T-helper 1 cell treated with Interleukin-12 subunit alpha and Interleukin-12 subunit beta and Interleukin-4 antibody, amounts not matched to agents 30 μg/mL and 1 μg/mL, for 36 hours (primary cell): Measurements from ENCODE around the gene MRPL39.

Experiments used
- H3K27ac Mint-ChIP-seq: one replicate; pipeline ENCODE4 v1.8.0; 2021; ENCODE audit warnings: mild to moderate bottlenecking, mixed read lengths
- H3K27me3 Mint-ChIP-seq: one replicate; pipeline ENCODE4 v1.8.0; 2021; ENCODE audit warnings: low read depth, mixed read lengths
- H3K36me3 Mint-ChIP-seq: one replicate; pipeline ENCODE4 v1.8.0; 2021; ENCODE audit warnings: low read depth, mixed read lengths
- H3K4me1 Mint-ChIP-seq: one replicate; pipeline ENCODE4 v1.8.0; 2021; ENCODE audit warnings: low read depth, mixed read lengths
- H3K4me3 Mint-ChIP-seq: one replicate; pipeline ENCODE4 v1.8.0; 2021; ENCODE audit warnings: mild to moderate bottlenecking, moderate library complexity, mixed read lengths
- H3K9me3 Mint-ChIP-seq: one replicate; pipeline ENCODE4 v1.8.0; 2021; ENCODE audit warnings: mixed read lengths

Gene MRPL39

GRCh38 chr21:25555492-25555891, 51.8 kb downstream of the MRPL39 start:
- no peak overlapping the region for H3K4me3 Mint-ChIP-seq
- peaks cover 12% of the 10 kb centered on the region for H3K4me1 Mint-ChIP-seq
- H3K27me3 Mint-ChIP-seq: no peaks in the 10 kb centered on the region
- H3K36me3 Mint-ChIP-seq: no peaks in the 10 kb centered on the region
- H3K9me3 Mint-ChIP-seq: peaks cover 8% of the 10 kb centered on the region
- no peak overlapping the region for H3K27ac Mint-ChIP-seq

GRCh38 chr21:25552856-25553255, 54.4 kb downstream of the MRPL39 start:
- Mint-ChIP-seq H3K4me1 (peaks cover 6% of the 10 kb centered on the region), H3K27ac (no peak overlapping the region), H3K27me3 (no peaks in the 10 kb centered on the region), H3K36me3 (no peaks in the 10 kb centered on the region), H3K4me3 (no peak overlapping the region), H3K9me3 (peaks cover 8% of the 10 kb centered on the region)

- no peak overlapping the region for H3K27ac Mint-ChIP-seq
- H3K9me3 Mint-ChIP-seq: peaks cover 8% of the 10 kb centered on the region
- H3K27me3 Mint-ChIP-seq: no peaks in the 10 kb centered on the region
- peaks cover 6% of the 10 kb centered on the region for H3K4me1 Mint-ChIP-seq
- H3K36me3 Mint-ChIP-seq: no peaks in the 10 kb centered on the region
- no peak overlapping the region for H3K4me3 Mint-ChIP-seq
Measured at GRCh38 chr21:25551569-25551968, 55.7 kb downstream of the MRPL39 start.

- no peaks in the 10 kb centered on the region for H3K36me3 Mint-ChIP-seq
- peak overlapping the region; percentile 3 for H3K27ac Mint-ChIP-seq
- no peaks in the 10 kb centered on the region for H3K27me3 Mint-ChIP-seq
- H3K4me1 Mint-ChIP-seq: peaks cover 6% of the 10 kb centered on the region
- peaks cover 8% of the 10 kb centered on the region for H3K9me3 Mint-ChIP-seq
- no peak overlapping the region for H3K4me3 Mint-ChIP-seq
Measured at GRCh38 chr21:25550352-25551120, 56.7 kb downstream of the MRPL39 start.

- Mint-ChIP-seq H3K27ac (no peak overlapping the region), H3K9me3 (peaks cover 19% of the 10 kb centered on the region), H3K27me3 (no peaks in the 10 kb centered on the region), H3K4me3 (no peak overlapping the region), H3K4me1 (no peaks in the 10 kb centered on the region), H3K36me3 (peaks cover 8% of the 10 kb centered on the region)
Measured at GRCh38 chr21:25541042-25541441, 66.2 kb downstream of the MRPL39 start.

- Mint-ChIP-seq H3K27ac (no peak overlapping the region), H3K9me3 (peaks cover 22% of the 10 kb centered on the region), H3K4me3 (no peak overlapping the region), H3K36me3 (peaks cover 8% of the 10 kb centered on the region), H3K27me3 (no peaks in the 10 kb centered on the region), H3K4me1 (no peaks in the 10 kb centered on the region)
Measured at GRCh38 chr21:25539606-25540005, 67.7 kb downstream of the MRPL39 start.

GRCh38 chr21:25537174-25537573, 70.1 kb downstream of the MRPL39 start:
- no peak overlapping the region for H3K4me3 Mint-ChIP-seq
- no peak overlapping the region for H3K27ac Mint-ChIP-seq
- H3K9me3 Mint-ChIP-seq: peaks cover 26% of the 10 kb centered on the region
- H3K27me3 Mint-ChIP-seq: no peaks in the 10 kb centered on the region
- H3K36me3 Mint-ChIP-seq: peaks cover 8% of the 10 kb centered on the region
- H3K4me1 Mint-ChIP-seq: no peaks in the 10 kb centered on the region

- Mint-ChIP-seq H3K27ac (no peak overlapping the region), H3K27me3 (no peaks in the 10 kb centered on the region), H3K4me1 (no peaks in the 10 kb centered on the region), H3K4me3 (no peak overlapping the region), H3K36me3 (peaks cover 8% of the 10 kb centered on the region), H3K9me3 (peaks cover 27% of the 10 kb centered on the region)
Measured at GRCh38 chr21:25536752-25537151, 70.5 kb downstream of the MRPL39 start.

GRCh38 chr21:25535849-25536248, 71.4 kb downstream of the MRPL39 start:
- H3K27me3 Mint-ChIP-seq: no peaks in the 10 kb centered on the region
- H3K4me1 Mint-ChIP-seq: no peaks in the 10 kb centered on the region
- H3K27ac Mint-ChIP-seq: no peak overlapping the region
- peaks cover 8% of the 10 kb centered on the region for H3K36me3 Mint-ChIP-seq
- H3K4me3 Mint-ChIP-seq: no peak overlapping the region
- H3K9me3 Mint-ChIP-seq: peaks cover 34% of the 10 kb centered on the region
